Measurements from ENCODE around the gene AIFM2. TPM values are rescaled to one million over a fixed set of nuclear protein-coding genes. Genes with fewer than 3 reads are reported as not detected.

The AIFM2 gene
- total and polyA plus RNA-seq, 2 donors (not counting 3 experiments of a cell fraction or from before 2014, with no cell fraction given): 6.9 to 8.7 TPM

- ChIA-PET CTCF (interaction anchor here (0.8 to 2.2 kb wide), 3 partner anchors 10 to 20 kb away, joined by 3 to 13 read pairs (median 4); partner anchors contain the start of gene TYSND1), POLR2A (interaction anchor here (0.7 kb wide), 1 partner anchor 1857 kb away, joined by 4 read pairs; no protein-coding TSS in a partner anchor)
- intact Hi-C loops (cut with micrococcal nuclease): no loop called here
- H3K79me2 ChIP-seq (ENCODE audit: control insufficient read depth, insufficient read depth, low read length): no peaks in the 10 kb centered on the region
- H2AFZ ChIP-seq (ENCODE audit: low read depth, low read length): no peak overlapping the region
- H3K9ac ChIP-seq (replicated peaks; ENCODE audit: extremely low read depth, insufficient read depth, low read length): no peak overlapping the region
- no peaks in the 10 kb centered on the region for H3K9me3 ChIP-seq (replicated peaks; ENCODE audit: control insufficient read depth, insufficient read depth, low read length)
- no peak for FAIRE-seq
- no peak for DNase-seq (ENCODE audit: low read depth, low spot score)
- H3K4me1 ChIP-seq (ENCODE audit: control insufficient read depth, extremely low read depth, insufficient read depth, low read length): no peaks in the 10 kb centered on the region
- no peak overlapping the region for H3K27ac ChIP-seq (ENCODE audit: insufficient read depth, low read depth, low read length)
- TF ChIP-seq MAX (IDR thresholded peaks at IDR 0.05; ENCODE audit: insufficient read depth, insufficient read length) (no peak), JUN (IDR thresholded peaks at IDR 0.05; ENCODE audit: borderline replicate concordance, insufficient read depth, insufficient read length, low read depth) (no peak), FOS (IDR thresholded peaks at IDR 0.05; ENCODE audit: borderline replicate concordance, insufficient read depth, low read length) (no peak), GATA2 (IDR thresholded peaks at IDR 0.05; ENCODE audit: insufficient read depth, insufficient read length, low read depth, low read length) (no peak)
- H3K27me3 ChIP-seq (ENCODE audit: control insufficient read depth in 2 of 2, insufficient read depth in 2 of 2, low read length in 2 of 2): no peaks in the 10 kb centered on the region
- H3K36me3 ChIP-seq (ENCODE audit: control insufficient read depth in 2 of 2, extremely low read depth in 1 of 2, insufficient read depth in 2 of 2, low read length in 2 of 2): no peaks in the 10 kb centered on the region
- no peaks in the 10 kb centered on the region for H3K9me1 ChIP-seq (replicated peaks; ENCODE audit: control insufficient read depth, extremely low read depth, insufficient read depth, low read length)
- BruUV-seq (replicated peaks): no TSS peak
- dilution Hi-C loops (cut with MboI; ENCODE audit: extremely low pct_ligation_motif_present, low sequenced_read_pairs): no loop called here
- H4K20me1 ChIP-seq (replicated peaks; ENCODE audit: control insufficient read depth, extremely low read depth, insufficient read depth, low read length): no peaks in the 10 kb centered on the region
- no peak overlapping the region for H3K4me3 ChIP-seq (replicated peaks in 1 of 3; ENCODE audit: insufficient read depth in 1 of 3, low read depth in 1 of 3, low read length in 3 of 3)
- H3K4me2 ChIP-seq (ENCODE audit: insufficient read depth, low read length): no peak overlapping the region
Measured at GRCh38 chr10:70125918-70126552, 6.6 kb downstream of the AIFM2 start.

- no peak overlapping the region for H3K27ac ChIP-seq (ENCODE audit: insufficient read depth, low read depth, low read length)
- H2AFZ ChIP-seq (ENCODE audit: low read depth, low read length): no peak overlapping the region
- DNase-seq (ENCODE audit: low read depth, low spot score) (no peak), FAIRE-seq (no peak)
- H3K9me1 ChIP-seq (replicated peaks; ENCODE audit: control insufficient read depth, extremely low read depth, insufficient read depth, low read length): no peaks in the 10 kb centered on the region
- no peaks in the 10 kb centered on the region for H4K20me1 ChIP-seq (replicated peaks; ENCODE audit: control insufficient read depth, extremely low read depth, insufficient read depth, low read length)
- ChIA-PET CTCF (interaction anchor here (2.2 kb wide), 1 partner anchor 9 kb away, joined by 13 read pairs; no protein-coding TSS in a partner anchor), POLR2A (no interaction called here)
- H3K9ac ChIP-seq (replicated peaks; ENCODE audit: extremely low read depth, insufficient read depth, low read length): no peak overlapping the region
- TF ChIP-seq MYC (IDR thresholded peaks at IDR 0.05; ENCODE audit: low read depth, low read length): no peak
- TF ChIP-seq EZH2 (IDR thresholded peaks at IDR 0.05; ENCODE audit: borderline replicate concordance, low read depth, low read length, severe bottlenecking): no peak
- TF ChIP-seq GATA2 (IDR thresholded peaks at IDR 0.05; ENCODE audit: insufficient read depth, insufficient read length, low read depth, low read length): no peak
- TF ChIP-seq JUN (IDR thresholded peaks at IDR 0.05; ENCODE audit: borderline replicate concordance, insufficient read depth, insufficient read length, low read depth): no peak
- TF ChIP-seq POLR2AphosphoS5 (IDR thresholded peaks at IDR 0.05; ENCODE audit: insufficient read depth, low read depth, low read length): no peak
- TF ChIP-seq CTCF (IDR thresholded peaks at IDR 0.05; ENCODE audit: extremely low read depth in 1 of 2, insufficient read depth in 1 of 2, low read depth in 1 of 2, low read length in 2 of 2): no peak
- TF ChIP-seq POLR2A (IDR thresholded peaks at IDR 0.05; ENCODE audit: low read depth, low read length): no peak
- no peak for TF ChIP-seq MAX (IDR thresholded peaks at IDR 0.05; ENCODE audit: insufficient read depth, insufficient read length)
- no peak for TF ChIP-seq FOS (IDR thresholded peaks at IDR 0.05; ENCODE audit: borderline replicate concordance, insufficient read depth, low read length)
- no peaks in the 10 kb centered on the region for H3K9me3 ChIP-seq (replicated peaks; ENCODE audit: control insufficient read depth, insufficient read depth, low read length)
- H3K4me3 ChIP-seq (replicated peaks in 1 of 3; ENCODE audit: insufficient read depth in 1 of 3, low read depth in 1 of 3, low read length in 3 of 3): no peak overlapping the region
- no peaks in the 10 kb centered on the region for H3K27me3 ChIP-seq (ENCODE audit: control insufficient read depth in 2 of 2, insufficient read depth in 2 of 2, low read length in 2 of 2)
- no peaks in the 10 kb centered on the region for H3K36me3 ChIP-seq (ENCODE audit: control insufficient read depth in 2 of 2, extremely low read depth in 1 of 2, insufficient read depth in 2 of 2, low read length in 2 of 2)
- dilution Hi-C loops (cut with MboI; ENCODE audit: extremely low pct_ligation_motif_present, low sequenced_read_pairs) (no loop called here), intact Hi-C loops (cut with micrococcal nuclease) (no loop called here)
- H3K4me1 ChIP-seq (ENCODE audit: control insufficient read depth, extremely low read depth, insufficient read depth, low read length): no peaks in the 10 kb centered on the region
- no TSS peak for BruUV-seq (replicated peaks)
- no peaks in the 10 kb centered on the region for H3K79me2 ChIP-seq (ENCODE audit: control insufficient read depth, insufficient read depth, low read length)
- H3K4me2 ChIP-seq (ENCODE audit: insufficient read depth, low read length): no peak overlapping the region
Measured at GRCh38 chr10:70124918-70125317, 7.7 kb downstream of the AIFM2 start.

Measured in endothelial cell of umbilical vein (primary cell).